Mammary epithelial cell (primary cell): ENCODE measurements around the gene MAPK11.

ENCODE experiments used
- CTCF ChIP-seq, 2 donors: IDR thresholded peaks in 1 of 2; conservative IDR thresholded peaks in 1 of 2; 2 replicates each; pipeline ENCODE4 v1.5.1; 2011 to 2012; ENCODE audit warnings: inconsistent platforms in 2 of 2, low read length in 2 of 2, mild to moderate bottlenecking in 2 of 2, control low read depth in 1 of 2, low read depth in 1 of 2; ENCODE audit not compliant: insufficient read depth in 1 of 2; ENCODE audit errors: extremely low read depth in 1 of 2
- EZH2 ChIP-seq: IDR thresholded peaks from 2 replicates; pipeline ENCODE4 v1.6.1; 2012; ENCODE audit warnings: low read length, inconsistent platforms, borderline replicate concordance

- TF ChIP-seq CTCF (conservative IDR thresholded peaks at IDR 0.05 in 1 of 2, IDR thresholded peaks at IDR 0.05 in 1 of 2; ENCODE audit: extremely low read depth in 1 of 2, insufficient read depth in 1 of 2, low read depth in 1 of 2, low read length in 2 of 2) (no peak), EZH2 (no peak)
Observed at GRCh38 chr22:50270666-50271394, 650 bp upstream of the MAPK11 start.
